GM12892 (cell line): ENCODE measurements around the gene RBM19.

Experiments
- POLR2A ChIP-seq: IDR thresholded peaks from 2 replicates; pipeline ENCODE4 v1.6.1; 2011; ENCODE audit warnings: low read depth, low read length, control low read depth
- POLR2AphosphoS5 ChIP-seq: IDR thresholded peaks from 2 replicates; pipeline ENCODE4 v1.6.1; 2011; ENCODE audit warnings: low read depth, low read length, control low read depth
- TAF1 ChIP-seq: IDR thresholded peaks from 2 replicates; pipeline ENCODE4 v1.6.1; 2011; ENCODE audit warnings: low read depth, mild to moderate bottlenecking, control low read depth, low read length, borderline replicate concordance

DNA sequence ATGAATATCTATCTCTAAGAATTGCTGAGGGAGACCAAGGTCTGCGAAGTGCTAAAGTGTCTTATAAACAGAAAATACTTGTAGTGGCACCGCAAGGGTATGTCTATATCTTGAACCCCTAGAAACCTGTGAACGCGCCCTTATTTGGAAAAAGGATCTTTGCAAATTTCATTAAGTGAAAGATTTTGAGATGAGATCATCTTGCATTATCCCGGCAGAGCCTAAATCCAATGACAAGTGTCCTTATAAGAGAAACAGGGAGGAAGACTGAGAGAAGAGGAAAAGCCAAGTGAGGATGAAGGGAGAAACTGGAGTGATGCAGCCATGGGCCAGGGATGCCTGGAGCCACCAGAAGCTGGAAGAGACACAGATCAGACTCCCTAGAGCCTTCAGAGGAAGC lies 27.7 kb downstream of the RBM19 start:
- TF ChIP-seq POLR2A: no peak
- TF ChIP-seq TAF1: no peak
- no peak for TF ChIP-seq POLR2AphosphoS5
